CD14-positive monocyte (primary cell): ENCODE data around the gene TRIM9. TPM values are rescaled to one million over a fixed set of nuclear protein-coding genes. Genes with fewer than 3 reads are reported as not detected.

Experiments used
- DNase-seq, 3 donors: peaks; one replicate each; pipeline ENCODE4 v3.0.0-alpha.2; 2011 to 2022
- H2AFZ ChIP-seq: 2 replicates; pipeline ENCODE4 v1.6.0; 2012; ENCODE audit warnings: mild to moderate bottlenecking, low read depth, low read length, inconsistent platforms; ENCODE audit not compliant: insufficient read depth, poor library complexity, severe bottlenecking
- H3K27ac ChIP-seq, 2 donors: 1 replicate in 1 of 2; 2 replicates in 1 of 2; pipeline ENCODE4 v1.5.1; 2012 to 2013; ENCODE audit warnings: low read length in 2 of 2, control low read depth in 1 of 2, inconsistent platforms in 1 of 2, low read depth in 1 of 2, mild to moderate bottlenecking in 1 of 2
- H3K27me3 ChIP-seq, 2 donors: one replicate each; pipeline versions ENCODE4 v1.6.0 to v1.6.1; 2011 to 2013; ENCODE audit warnings: low read length in 2 of 2; ENCODE audit not compliant: control insufficient read depth in 2 of 2, insufficient read depth in 2 of 2
- H3K36me3 ChIP-seq, 2 donors: replicated peaks in 1 of 2; 1 replicate in 1 of 2; 2 replicates in 1 of 2; pipeline versions ENCODE4 v1.5.1 to v1.6.1; 2012 to 2013; ENCODE audit warnings: low read length in 2 of 2, control low read depth in 1 of 2, inconsistent platforms in 1 of 2, mild to moderate bottlenecking in 1 of 2; ENCODE audit not compliant: insufficient read depth in 2 of 2, control insufficient read depth in 1 of 2
- H3K4me1 ChIP-seq, 2 donors: 1 replicate in 1 of 2; 2 replicates in 1 of 2; pipeline versions ENCODE4 v1.5.1 to v1.6.1; 2012 to 2013; ENCODE audit warnings: low read length in 2 of 2, control low read depth in 1 of 2, inconsistent platforms in 1 of 2, mild to moderate bottlenecking in 1 of 2, moderate library complexity in 1 of 2; ENCODE audit not compliant: insufficient read depth in 2 of 2, control insufficient read depth in 1 of 2
- H3K4me2 ChIP-seq: replicated peaks from 2 replicates; pipeline ENCODE3; 2012; ENCODE audit warnings: low read length, moderate library complexity, mild to moderate bottlenecking; ENCODE audit not compliant: poor library complexity, severe bottlenecking; ENCODE audit errors: extremely low read depth
- H3K4me3 ChIP-seq, 3 experiments: fragments of 200-600 bp in 1 of 3; sonication (generic) in 1 of 3; replicated peaks in 1 of 3; 1 replicate in 2 of 3; 2 replicates in 1 of 3; pipeline ENCODE4 v1.5.1; 2011 to 2013; ENCODE audit warnings: low read length in 3 of 3, mild to moderate bottlenecking in 3 of 3, control low read depth in 2 of 3, low read depth in 2 of 3, inconsistent platforms in 1 of 3, moderate library complexity in 1 of 3
- H3K79me2 ChIP-seq: 2 replicates; pipeline ENCODE4 v1.6.0; 2012; ENCODE audit warnings: mild to moderate bottlenecking, control low read depth, inconsistent platforms, low read length, moderate library complexity; ENCODE audit not compliant: insufficient read depth
- H3K9ac ChIP-seq: 2 replicates; pipeline ENCODE4 v1.6.0; 2017; ENCODE audit warnings: low read length, mild to moderate bottlenecking; ENCODE audit not compliant: insufficient read depth, poor library complexity, severe bottlenecking
- H3K9me3 ChIP-seq, 2 donors: replicated peaks in 1 of 2; 1 replicate in 1 of 2; 2 replicates in 1 of 2; pipeline versions ENCODE4 v1.5.1 to v1.6.1; 2012 to 2013; ENCODE audit warnings: low read length in 2 of 2, control low read depth in 1 of 2; ENCODE audit not compliant: control insufficient read depth in 1 of 2, insufficient read depth in 1 of 2
- H4K20me1 ChIP-seq: 2 replicates; pipeline ENCODE4 v1.6.0; 2012; ENCODE audit warnings: mild to moderate bottlenecking, low read length, control low read depth, moderate library complexity; ENCODE audit not compliant: insufficient read depth
- H3K27ac Mint-ChIP-seq, 7 donors: one replicate each; pipeline ENCODE4 v1.8.0; 2020; ENCODE audit warnings: mild to moderate bottlenecking in 7 of 7, mixed read lengths in 7 of 7, moderate library complexity in 6 of 7, inconsistent platforms in 2 of 7
- H3K27me3 Mint-ChIP-seq, 3 donors: one replicate each; pipeline ENCODE4 v1.8.0; 2021 to 2022; ENCODE audit warnings: low read depth in 3 of 3, mild to moderate bottlenecking in 3 of 3, mixed read lengths in 3 of 3, moderate library complexity in 3 of 3, inconsistent platforms in 1 of 3
- H3K36me3 Mint-ChIP-seq, 2 donors: one replicate each; pipeline ENCODE4 v1.8.0; 2020; ENCODE audit warnings: mixed read lengths in 2 of 2, inconsistent platforms in 1 of 2, mild to moderate bottlenecking in 1 of 2
- H3K4me1 Mint-ChIP-seq: one replicate; pipeline ENCODE4 v1.8.0; 2020; ENCODE audit warnings: mild to moderate bottlenecking, mixed read lengths
- H3K4me3 Mint-ChIP-seq, 2 donors: one replicate each; pipeline ENCODE4 v1.8.0; 2020; ENCODE audit warnings: mild to moderate bottlenecking in 2 of 2, mixed read lengths in 2 of 2, moderate library complexity in 1 of 2
- H3K9me3 Mint-ChIP-seq, 7 donors: one replicate each; pipeline ENCODE4 v1.8.0; 2020 to 2022; ENCODE audit warnings: mixed read lengths in 7 of 7, mild to moderate bottlenecking in 6 of 7, moderate library complexity in 6 of 7, inconsistent platforms in 2 of 7
- CTCF ChIP-seq: fragments of 200-600 bp; IDR thresholded peaks from one replicate; pipeline ENCODE4 v1.8.0; 2022; ENCODE audit warnings: antibody characterized with exemption, mild to moderate bottlenecking
- WGBS: methylation state at CpG from one replicate; pipeline ENCODE4 v1.1.5; 2013; ENCODE audit warnings: missing lambda C conversion rate; ENCODE audit not compliant: insufficient coverage; 5-methylcytosine and 5-hydroxymethylcytosine counted together
- intact Hi-C, 2 donors: fragments of 100-400 bp; cut with micrococcal nuclease; formaldehyde crosslinking; loops; one replicate each; pipeline versions ENCODE4 v1.15.0 to v1.15.1; 2023
- polyA plus RNA-seq, 3 donors: library from polyadenylated mRNA; depleted of rRNA in 1 of 3; unstranded in 2 of 3; stranded (reverse) in 1 of 3; fragments of 300-500 nt in 2 of 3; fragments of >200 nt in 1 of 3; fragmentation: Illumina TruSeq in 2 of 3; gene quantifications; 1 replicate in 2 of 3; 2 replicates in 1 of 3; pipeline ENCODE4 v1.2.3, GENCODE V29; 2012 to 2021

Gene TRIM9
- polyA plus RNA-seq, 3 donors: 0.01 TPM; not detected in 2

GRCh38 chr14:51095854-51096823 is 1.2 kb upstream of the TRIM9 start:
- intact Hi-C loops: no loop called here

More at GRCh38 chr14:51095854-51096823, 1.2 kb upstream of the TRIM9 start:
- Histone ChIP-seq H3K9ac (no peak overlapping the region), H3K9me3 (peaks cover 4 to 10% of the 10 kb centered on the region in 2 donors), H3K4me1 (peaks cover 25 to 31% of the 10 kb centered on the region in 2 donors), H3K79me2 (no peaks in the 10 kb centered on the region), H3K4me3 (peak overlapping the region; percentile 45 to 84 (median 54)), H3K36me3 (no peaks in the 10 kb centered on the region), H4K20me1 (no peaks in the 10 kb centered on the region), H3K4me2 (peak overlapping the region; percentile 92), H3K27ac (no peak overlapping the region), H3K27me3 (peaks cover 29 to 61% of the 10 kb centered on the region in 2 donors), H2AFZ (peak overlapping the region; percentile 82)
- Mint-ChIP-seq H3K36me3 (peaks cover 3 to 9% of the 10 kb centered on the region in 2 donors), H3K27me3 (peaks cover 47 to 51% (median 49%) of the 10 kb centered on the region in 3 donors), H3K9me3 (peaks cover 0 to 20% (median 4%) of the 10 kb centered on the region in 7 donors), H3K27ac (no peak overlapping the region), H3K4me3 (peak overlapping the region; percentile 84 to 96), H3K4me1 (peaks cover 27% of the 10 kb centered on the region)
- no peak for TF ChIP-seq CTCF
- DNase-seq: peak in 2 of 3 donors; percentile 10 to 57
- 11% methylated on average over 12 of the region's 19 CpGs for WGBS
